ENCODE results near the gene MTF2. TPM values are rescaled to one million over a fixed set of nuclear protein-coding genes. Genes with fewer than 3 reads are reported as not detected.

Gene MTF2
- total RNA-seq, 2 donors from 2014 or later = 37.7 to 42.4 TPM

GRCh38 chr1:93056649-93057048 lies 22.4 kb upstream of the MTF2 start:
- H3K36me3 Mint-ChIP-seq (ENCODE audit: low read depth) = peaks cover 4% of the 10 kb centered on the region

DNA sequence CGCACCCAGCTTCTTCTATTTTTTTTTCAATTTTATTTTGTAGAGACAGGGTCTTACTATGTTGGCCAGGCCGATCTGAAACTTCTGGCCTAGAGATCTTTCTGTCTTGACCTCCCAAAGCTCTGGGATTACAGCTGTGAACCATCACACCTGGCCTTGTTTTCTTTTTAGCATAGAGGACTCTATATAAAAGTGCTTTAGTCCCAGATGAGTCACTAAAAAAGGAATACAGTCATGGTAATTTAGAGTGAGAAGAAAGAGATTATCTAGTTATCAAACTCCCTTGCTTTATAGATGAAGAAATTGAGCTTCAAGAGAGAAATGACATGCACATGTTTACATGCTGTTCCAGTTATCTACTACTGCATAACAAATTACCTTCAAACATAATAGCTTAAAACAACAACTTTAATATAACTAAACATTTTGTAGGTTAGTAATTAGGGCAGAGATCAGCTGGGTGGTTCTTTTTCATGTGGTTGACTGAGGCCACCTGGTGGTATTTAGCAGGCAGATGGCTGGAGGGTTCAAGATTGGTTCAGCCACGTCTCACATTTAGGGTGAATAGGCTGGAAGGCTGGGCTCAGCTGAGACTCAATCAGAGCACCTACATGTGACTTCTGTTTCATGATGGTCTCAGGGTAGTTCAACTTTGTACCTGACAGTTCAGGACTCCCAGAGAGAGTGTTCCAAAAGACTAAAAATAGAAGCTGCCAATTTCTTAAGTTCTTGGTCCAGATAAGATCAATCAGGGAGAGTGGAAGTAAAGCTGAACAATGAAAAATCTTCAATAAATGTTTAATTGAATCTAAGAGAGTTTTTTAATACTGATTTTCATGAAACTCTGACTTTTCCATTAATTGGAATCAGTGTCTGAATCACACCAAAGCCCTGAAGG lies 16.9 kb upstream of the MTF2 start:
- H3K4me1 Mint-ChIP-seq = peaks cover 6% of the 10 kb centered on the region
- DNase-seq = peak in 1 of 3 donors; percentile 13
- no peak overlapping the region for H3K4me3 Mint-ChIP-seq
- peaks cover 40% of the 10 kb centered on the region for H3K27me3 Mint-ChIP-seq
- peaks cover 6% of the 10 kb centered on the region for H3K36me3 Mint-ChIP-seq (ENCODE audit: low read depth)
- peak; percentile 79 for ATAC-seq
- H3K9me3 ChIP-seq (ENCODE audit: control insufficient read depth, low read length, poor library complexity, severe bottlenecking) = no peaks in the 10 kb centered on the region
- no peak overlapping the region for H3K27ac Mint-ChIP-seq

More at GRCh38 chr1:93056649-93057048, 22.4 kb upstream of the MTF2 start:
- H3K4me3 Mint-ChIP-seq = no peak overlapping the region
- no peak overlapping the region for H3K27ac Mint-ChIP-seq
- ATAC-seq (no peak), DNase-seq (no peak)
- no peaks in the 10 kb centered on the region for H3K9me3 ChIP-seq (ENCODE audit: control insufficient read depth, low read length, poor library complexity, severe bottlenecking)
- no peaks in the 10 kb centered on the region for H3K4me1 Mint-ChIP-seq
- H3K27me3 Mint-ChIP-seq = peaks cover 22% of the 10 kb centered on the region

DNA sequence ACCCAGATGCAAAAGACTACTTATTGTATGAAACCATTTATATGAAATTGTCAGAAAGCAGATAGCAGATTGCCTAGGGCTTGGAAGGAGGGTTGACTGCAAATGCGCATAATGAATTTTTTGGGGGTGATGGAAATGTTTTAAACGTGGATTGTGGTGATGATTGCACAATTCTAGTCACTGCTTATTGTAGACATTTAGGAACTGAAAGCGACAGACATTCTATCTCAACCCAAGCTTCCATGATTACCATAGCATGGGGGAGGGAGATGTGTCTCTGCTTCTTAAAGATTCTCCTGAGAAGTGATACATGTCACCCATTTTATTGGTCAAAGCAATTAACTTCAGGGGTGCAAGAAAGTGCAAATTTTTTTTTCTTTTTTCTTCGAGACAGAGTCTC lies 2.8 kb upstream of the MTF2 start:
- H3K4me3 Mint-ChIP-seq = no peak overlapping the region
- no peak for ATAC-seq
- H3K4me1 Mint-ChIP-seq = peaks cover 26% of the 10 kb centered on the region
- H3K9me3 ChIP-seq (ENCODE audit: control insufficient read depth, low read length, poor library complexity, severe bottlenecking) = no peaks in the 10 kb centered on the region
- H3K36me3 Mint-ChIP-seq (ENCODE audit: low read depth) = peaks cover 7% of the 10 kb centered on the region
- no peaks in the 10 kb centered on the region for H3K27me3 Mint-ChIP-seq
- no peak for DNase-seq
- H3K27ac Mint-ChIP-seq = no peak overlapping the region

DNA sequence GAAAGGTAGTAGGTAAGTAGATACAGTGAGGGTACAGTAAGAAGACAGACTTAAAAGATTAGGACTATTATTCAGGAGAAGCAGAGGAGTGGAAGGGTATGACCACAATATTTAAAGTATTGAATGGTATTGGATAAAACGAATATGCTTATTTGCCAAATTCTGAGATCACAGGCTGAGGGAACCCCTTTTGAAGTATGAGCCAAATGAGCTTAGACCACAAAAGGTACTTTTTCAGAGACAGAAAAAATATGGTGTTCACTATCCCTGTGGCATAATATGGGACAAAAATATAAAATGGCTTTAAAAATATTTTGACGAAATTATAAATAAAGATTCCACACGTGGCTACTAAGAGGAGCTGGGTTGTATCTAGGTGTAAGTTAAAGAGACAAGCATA lies 880 bp upstream of the MTF2 start:
- Mint-ChIP-seq H3K27me3 (no peaks in the 10 kb centered on the region), H3K27ac (peak overlapping the region; percentile 100), H3K4me3 (peak overlapping the region; percentile 99), H3K4me1 (peaks cover 33% of the 10 kb centered on the region), H3K36me3 (ENCODE audit: low read depth) (peaks cover 9% of the 10 kb centered on the region)
- H3K9me3 ChIP-seq (ENCODE audit: control insufficient read depth, low read length, poor library complexity, severe bottlenecking) = no peaks in the 10 kb centered on the region
- ATAC-seq (no peak), DNase-seq (no peak)

DNA sequence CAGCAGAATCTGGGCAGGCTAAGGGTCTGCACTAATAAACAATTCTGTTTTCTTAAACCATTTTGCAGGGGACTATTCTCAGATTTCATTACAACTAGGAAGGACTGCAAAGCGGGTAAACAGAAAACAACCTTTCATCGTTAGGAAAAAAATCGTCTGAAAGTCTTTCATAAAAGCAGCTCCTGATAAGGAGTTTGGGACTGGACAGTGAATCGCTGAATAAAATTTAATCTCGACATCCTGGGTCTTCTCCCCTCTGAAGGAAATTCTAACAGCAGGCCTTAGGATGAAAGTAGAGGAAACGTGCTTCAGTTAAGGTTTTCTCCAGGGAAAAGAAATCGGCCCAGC lies 471 bp upstream of the MTF2 start:
- no peaks in the 10 kb centered on the region for H3K27me3 Mint-ChIP-seq
- no peak for DNase-seq
- H3K4me1 Mint-ChIP-seq = peaks cover 36% of the 10 kb centered on the region
- peaks cover 9% of the 10 kb centered on the region for H3K36me3 Mint-ChIP-seq (ENCODE audit: low read depth)
- H3K27ac Mint-ChIP-seq = peak overlapping the region; percentile 100
- H3K9me3 ChIP-seq (ENCODE audit: control insufficient read depth, low read length, poor library complexity, severe bottlenecking) = no peaks in the 10 kb centered on the region
- ATAC-seq = no peak
- peak overlapping the region; percentile 99 for H3K4me3 Mint-ChIP-seq

- peak overlapping the region; percentile 99 for H3K4me3 Mint-ChIP-seq
- H3K36me3 Mint-ChIP-seq (ENCODE audit: low read depth) = peaks cover 9% of the 10 kb centered on the region
- peak in 1 of 3 donors; percentile 21 for DNase-seq
- ATAC-seq = no peak
- no peaks in the 10 kb centered on the region for H3K27me3 Mint-ChIP-seq
- H3K4me1 Mint-ChIP-seq = peaks cover 39% of the 10 kb centered on the region
- H3K27ac Mint-ChIP-seq = peak overlapping the region; percentile 100
- no peaks in the 10 kb centered on the region for H3K9me3 ChIP-seq (ENCODE audit: control insufficient read depth, low read length, poor library complexity, severe bottlenecking)
These were observed 630 bp downstream of the MTF2 start for GRCh38 chr1:93079685-93080141.

DNA sequence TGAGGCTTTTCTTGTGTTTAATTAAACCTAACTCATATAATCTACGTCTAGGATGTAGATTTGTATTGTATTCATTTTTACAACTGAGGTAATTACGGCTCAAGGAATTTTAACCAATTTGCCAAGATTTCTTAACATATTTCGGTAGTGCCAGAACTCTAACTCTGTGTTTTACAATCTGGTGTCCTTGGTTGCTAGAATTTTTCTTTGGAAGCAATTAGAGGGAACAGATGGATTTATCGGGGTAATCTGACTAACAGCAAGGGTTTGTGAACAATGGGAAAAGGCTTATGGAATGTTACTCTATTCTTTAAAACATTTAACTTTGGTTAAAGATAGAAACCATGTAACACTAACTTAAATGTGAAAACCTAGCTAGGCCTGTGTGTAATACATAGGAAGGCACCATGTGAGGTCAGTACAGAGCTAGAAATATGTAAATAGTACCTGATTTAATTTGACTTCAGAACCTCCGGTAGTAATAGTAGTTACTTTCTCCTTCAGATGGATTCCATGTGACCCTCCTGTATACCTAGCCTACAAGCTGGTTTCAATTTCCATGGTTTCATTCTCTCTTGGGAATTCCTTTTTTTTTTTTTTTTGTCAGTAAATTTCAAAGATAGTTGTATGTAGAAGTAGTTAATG lies 1.2 kb downstream of the MTF2 start:
- Mint-ChIP-seq H3K27ac (peak overlapping the region; percentile 100), H3K27me3 (no peaks in the 10 kb centered on the region), H3K36me3 (ENCODE audit: low read depth) (peaks cover 9% of the 10 kb centered on the region), H3K4me3 (peak overlapping the region; percentile 99), H3K4me1 (peaks cover 39% of the 10 kb centered on the region)
- ATAC-seq = peak; percentile 75
- DNase-seq = no peak
- H3K9me3 ChIP-seq (ENCODE audit: control insufficient read depth, low read length, poor library complexity, severe bottlenecking) = no peaks in the 10 kb centered on the region

DNA sequence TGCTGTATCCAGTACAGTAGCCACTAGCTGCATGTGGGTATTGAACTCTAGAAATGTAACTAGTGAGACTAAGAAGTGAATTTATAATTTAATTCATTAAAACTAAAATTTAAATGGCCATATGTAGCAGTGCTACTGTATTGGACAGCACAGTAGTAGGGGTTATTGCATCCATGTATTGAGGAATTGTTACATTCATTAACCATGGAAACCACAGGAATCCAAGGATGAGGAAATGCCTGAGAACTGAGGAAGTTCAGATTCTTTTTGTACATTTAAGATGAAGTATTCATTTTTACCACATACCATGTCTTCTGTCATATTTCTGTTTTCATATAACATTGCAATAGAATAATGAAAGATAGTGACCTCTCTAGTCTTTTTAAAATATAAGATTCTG lies 2.6 kb downstream of the MTF2 start:
- H3K27me3 Mint-ChIP-seq = no peaks in the 10 kb centered on the region
- peaks cover 43% of the 10 kb centered on the region for H3K4me1 Mint-ChIP-seq
- H3K27ac Mint-ChIP-seq = peak overlapping the region; percentile 14
- DNase-seq = no peak
- H3K4me3 Mint-ChIP-seq = peak overlapping the region; percentile 64
- no peaks in the 10 kb centered on the region for H3K9me3 ChIP-seq (ENCODE audit: control insufficient read depth, low read length, poor library complexity, severe bottlenecking)
- ATAC-seq = no peak
- peaks cover 9% of the 10 kb centered on the region for H3K36me3 Mint-ChIP-seq (ENCODE audit: low read depth)

- no peak for DNase-seq
- no peaks in the 10 kb centered on the region for H3K27me3 Mint-ChIP-seq
These were observed 3.2 kb downstream of the MTF2 start for GRCh38 chr1:93082313-93082712.

GRCh38 chr1:93083979-93084378 lies 4.9 kb downstream of the MTF2 start:
- Mint-ChIP-seq H3K27ac (peak overlapping the region; percentile 32), H3K4me1 (peaks cover 40% of the 10 kb centered on the region), H3K36me3 (ENCODE audit: low read depth) (peaks cover 8% of the 10 kb centered on the region), H3K27me3 (no peaks in the 10 kb centered on the region), H3K4me3 (no peak overlapping the region)
- no peak for DNase-seq
- H3K9me3 ChIP-seq (ENCODE audit: control insufficient read depth, low read length, poor library complexity, severe bottlenecking) = no peaks in the 10 kb centered on the region
- ATAC-seq = no peak

More at GRCh38 chr1:93082313-93082712, 3.2 kb downstream of the MTF2 start:
- Mint-ChIP-seq H3K4me1 (peaks cover 45% of the 10 kb centered on the region), H3K36me3 (ENCODE audit: low read depth) (peaks cover 9% of the 10 kb centered on the region), H3K27ac (peak overlapping the region; percentile 14), H3K4me3 (no peak overlapping the region)
- no peaks in the 10 kb centered on the region for H3K9me3 ChIP-seq (ENCODE audit: control insufficient read depth, low read length, poor library complexity, severe bottlenecking)
- ATAC-seq = no peak

GRCh38 chr1:93087532-93087931 lies 8.4 kb downstream of the MTF2 start:
- Mint-ChIP-seq H3K36me3 (ENCODE audit: low read depth) (peaks cover 2% of the 10 kb centered on the region), H3K4me1 (peaks cover 34% of the 10 kb centered on the region), H3K27me3 (no peaks in the 10 kb centered on the region), H3K27ac (no peak overlapping the region), H3K4me3 (no peak overlapping the region)
- no peaks in the 10 kb centered on the region for H3K9me3 ChIP-seq (ENCODE audit: control insufficient read depth, low read length, poor library complexity, severe bottlenecking)
- ATAC-seq (no peak), DNase-seq (no peak)

DNA sequence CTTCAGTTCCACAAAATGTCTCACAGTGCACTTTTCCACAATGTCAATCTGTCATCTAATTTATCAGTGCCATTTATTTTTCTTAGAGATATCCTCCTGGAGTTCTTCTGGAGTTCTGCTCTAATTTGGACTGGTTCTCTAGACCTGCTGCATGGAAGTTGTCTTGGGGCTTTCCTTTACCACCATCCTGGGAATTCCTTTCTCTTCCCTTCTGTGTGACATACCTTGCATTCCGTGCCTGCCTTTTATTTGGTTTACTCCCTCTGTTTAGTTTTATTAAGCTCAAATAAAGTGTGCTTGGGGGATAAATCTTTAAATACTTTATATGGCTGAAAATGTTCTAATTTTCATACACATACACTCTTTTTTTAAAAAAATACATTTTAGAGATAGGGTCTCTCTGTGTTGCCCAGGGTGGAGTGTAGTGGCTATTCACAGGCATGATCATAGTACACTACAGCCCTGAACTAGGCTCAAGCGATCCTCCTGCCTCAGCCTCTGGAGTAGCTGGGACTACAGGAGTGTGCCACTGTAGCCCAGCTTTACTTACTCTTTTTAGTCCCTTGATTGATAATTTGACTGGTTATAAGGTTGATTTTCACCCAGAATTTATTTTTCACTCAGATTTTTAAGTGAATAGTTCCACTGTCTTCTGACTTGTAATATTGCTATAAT lies 14.4 kb downstream of the MTF2 start:
- H3K36me3 Mint-ChIP-seq (ENCODE audit: low read depth) = peaks cover 5% of the 10 kb centered on the region
- peak overlapping the region; percentile 84 for H3K27ac Mint-ChIP-seq
- H3K27me3 Mint-ChIP-seq = no peaks in the 10 kb centered on the region
- ATAC-seq (peak; percentile 28), DNase-seq (no peak)
- H3K4me1 Mint-ChIP-seq = peaks cover 47% of the 10 kb centered on the region
- no peaks in the 10 kb centered on the region for H3K9me3 ChIP-seq (ENCODE audit: control insufficient read depth, low read length, poor library complexity, severe bottlenecking)
- H3K4me3 Mint-ChIP-seq = peak overlapping the region; percentile 49

Data from T-helper 17 cell (primary cell).